Retina (tissue), 1 donor: ENCODE results near the gene SNORC.

Experiments used
- DNase-seq: peaks from one replicate; pipeline ENCODE4 v3.0.0-alpha.2; 2016

The SNORC gene

DNA sequence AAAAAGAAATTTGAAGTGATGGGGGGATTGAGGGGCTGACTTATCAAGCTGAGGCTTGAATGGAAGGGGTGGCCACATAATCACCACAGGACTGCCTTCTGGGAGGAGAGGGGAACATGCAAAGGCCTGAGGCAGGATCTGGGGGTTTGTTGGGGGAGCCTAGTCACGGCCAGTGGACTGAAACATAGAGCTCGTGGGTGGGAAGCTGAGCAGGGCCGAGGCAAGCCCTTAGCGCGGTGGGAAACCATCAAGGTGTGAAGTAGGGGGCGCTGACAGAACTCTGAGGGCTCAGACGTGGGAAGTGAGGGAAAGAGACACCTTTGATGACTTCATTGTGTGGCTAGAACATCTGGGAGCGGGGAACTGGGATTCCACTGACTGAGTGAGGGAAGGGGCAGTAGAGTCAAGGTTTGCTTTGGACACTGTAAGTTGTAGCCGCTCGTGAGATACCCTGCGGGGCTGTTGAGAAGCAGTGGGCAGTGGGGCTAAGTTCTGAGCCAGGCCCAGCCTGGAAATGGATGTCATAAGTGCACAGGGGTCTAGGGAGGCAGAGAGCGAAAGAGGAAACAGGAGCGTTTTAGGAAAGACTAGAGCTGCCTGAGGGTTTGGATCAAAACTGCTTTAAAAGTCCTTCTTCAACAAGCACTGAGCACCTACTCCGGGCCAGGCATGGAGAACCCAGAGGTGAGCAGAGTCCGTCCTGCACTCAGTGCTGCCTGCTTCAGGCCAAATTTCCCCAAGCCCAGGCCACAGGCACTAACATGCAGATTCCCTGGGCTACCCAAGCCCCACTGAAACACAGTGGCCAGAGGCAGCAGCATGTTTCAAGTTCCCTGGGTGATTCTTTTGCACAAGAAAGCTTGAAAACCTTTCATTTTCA lies 686 bp upstream of the SNORC start:
- DNase-seq = no peak

GRCh38 chr2:232870766-232871371 lies 805 bp downstream of the SNORC start:
- no peak for DNase-seq

DNA sequence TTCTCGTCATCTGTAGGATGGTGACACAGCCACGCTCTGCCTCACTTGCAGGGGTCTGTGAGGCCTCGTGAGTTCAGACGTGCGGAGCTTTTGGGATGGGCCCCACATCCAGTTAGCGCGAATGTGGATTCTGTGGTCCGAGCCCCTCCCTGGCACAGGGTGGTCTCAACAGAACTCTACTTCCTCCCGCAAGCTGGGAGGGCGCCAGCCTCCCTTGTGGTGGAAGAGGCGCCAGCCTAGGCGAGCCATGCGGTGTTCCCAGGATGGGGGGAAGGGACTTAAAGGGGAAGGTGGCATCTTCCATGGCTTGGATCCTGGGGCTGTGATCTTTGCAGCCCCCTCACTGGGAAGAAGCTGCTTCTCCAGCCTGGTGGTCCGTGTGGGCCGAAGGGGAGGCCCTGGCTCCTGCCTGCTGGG lies 1.4 kb downstream of the SNORC start:
- no peak for DNase-seq

GRCh38 chr2:232871835-232872736 lies 2.0 kb downstream of the SNORC start:
- no peak for DNase-seq

GRCh38 chr2:232872826-232873225 lies 2.8 kb downstream of the SNORC start:
- no peak for DNase-seq

GRCh38 chr2:232873292-232873908 lies 3.3 kb downstream of the SNORC start:
- DNase-seq = no peak

DNA sequence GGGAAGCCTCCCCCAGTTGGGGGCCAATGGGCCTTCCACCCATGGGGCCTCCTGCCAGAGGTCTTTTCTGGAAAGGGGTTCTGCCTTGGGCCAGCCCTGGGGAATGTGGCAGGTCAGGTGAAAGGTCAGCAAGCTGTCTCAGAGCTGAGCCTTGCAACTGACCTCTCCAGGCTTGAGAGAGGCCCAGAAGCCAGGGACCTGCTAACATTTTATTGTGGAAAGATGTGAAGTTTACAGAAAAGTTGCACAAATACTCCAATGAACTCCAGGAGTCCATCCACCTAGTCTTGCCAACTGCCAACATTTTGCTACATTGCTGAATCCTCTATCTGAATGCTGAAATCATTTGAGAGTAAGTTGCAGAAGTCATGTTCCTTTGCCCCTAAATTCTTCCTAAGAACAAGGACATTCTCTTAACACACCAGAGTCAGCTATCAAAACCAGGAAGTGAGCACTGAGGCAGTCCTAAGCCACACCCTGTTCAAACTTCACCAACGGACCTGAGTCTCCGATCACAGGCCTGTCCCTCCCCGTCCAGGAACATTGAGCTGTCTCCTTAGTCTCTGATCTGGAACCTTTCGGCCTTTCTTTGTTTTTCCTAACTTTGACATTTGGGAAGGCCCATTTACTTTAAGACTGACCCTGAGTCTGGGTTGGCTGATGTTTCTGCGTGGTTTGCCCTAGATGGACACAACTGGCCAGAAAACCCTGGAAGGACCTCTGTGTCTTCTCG lies 4.0 kb downstream of the SNORC start:
- no peak for DNase-seq

DNA sequence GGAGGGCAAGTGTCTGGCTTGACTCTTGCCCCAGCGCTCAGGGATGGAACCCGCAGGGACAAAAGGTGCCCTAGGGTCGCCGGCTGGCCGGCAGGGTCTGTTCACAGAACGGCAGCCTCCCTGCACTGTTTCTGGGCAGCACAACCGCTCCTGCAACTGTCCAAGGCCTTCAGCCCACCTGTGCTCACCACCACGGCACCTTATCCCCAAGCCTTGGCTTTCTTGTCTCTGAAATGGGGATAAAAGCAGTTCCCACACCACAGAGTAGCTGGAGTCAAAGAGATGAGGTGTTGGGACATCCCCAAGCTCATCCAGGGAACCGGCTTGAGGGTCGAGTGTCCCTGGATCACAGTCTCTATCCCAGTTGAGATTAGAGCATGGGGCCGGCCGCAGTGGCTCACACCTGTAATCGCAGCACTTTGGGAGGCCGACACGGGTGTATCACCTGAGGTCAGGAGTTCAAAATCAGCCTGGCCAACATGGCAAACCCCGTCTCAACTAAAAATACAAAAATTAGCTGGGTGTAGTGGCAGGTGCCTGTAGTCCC lies 4.7 kb downstream of the SNORC start:
- DNase-seq = no peak

DNA sequence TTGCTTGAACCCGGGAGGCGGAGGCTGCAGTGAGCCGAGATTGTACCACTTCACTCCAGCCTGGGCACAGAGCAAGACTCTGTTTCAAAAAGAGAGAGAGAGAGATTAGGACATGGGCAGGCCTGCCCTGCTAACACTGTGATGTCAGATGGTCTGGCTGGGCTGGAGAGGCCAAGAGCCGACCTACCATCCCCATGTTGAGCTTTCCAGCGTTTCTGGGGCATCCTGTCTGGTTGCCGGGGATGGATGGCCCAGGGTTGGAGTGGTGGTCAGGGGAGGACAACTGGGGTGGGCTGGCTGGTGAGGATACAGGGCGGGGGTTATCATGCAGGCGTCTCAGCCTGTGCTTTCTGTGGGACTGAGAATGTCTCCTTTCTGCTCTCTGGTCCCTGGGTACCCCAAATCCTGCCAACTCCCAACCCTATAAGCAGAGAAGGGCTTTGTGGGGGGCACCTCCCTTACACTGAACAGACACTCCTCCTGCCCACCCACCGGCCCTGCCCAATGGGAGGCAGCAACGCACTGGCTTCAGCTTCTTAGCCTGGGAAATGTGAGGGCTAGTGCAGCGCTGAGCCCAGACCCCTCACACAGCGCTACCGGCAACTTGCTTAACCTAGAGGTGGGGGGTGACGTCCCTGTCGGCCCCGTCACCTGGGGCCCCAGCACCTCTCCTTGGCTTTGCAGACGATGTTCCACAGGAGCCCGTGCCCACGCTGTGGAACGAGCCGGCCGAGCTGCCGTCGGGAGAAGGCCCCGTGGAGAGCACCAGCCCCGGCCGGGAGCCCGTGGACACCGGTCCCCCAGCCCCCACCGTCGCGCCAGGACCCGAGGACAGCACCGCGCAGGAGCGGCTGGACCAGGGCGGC lies 5.4 kb downstream of the SNORC start:
- peak; percentile 43 for DNase-seq

GRCh38 chr2:232876161-232876977 lies 6.3 kb downstream of the SNORC start:
- peak; percentile 73 for DNase-seq

DNA sequence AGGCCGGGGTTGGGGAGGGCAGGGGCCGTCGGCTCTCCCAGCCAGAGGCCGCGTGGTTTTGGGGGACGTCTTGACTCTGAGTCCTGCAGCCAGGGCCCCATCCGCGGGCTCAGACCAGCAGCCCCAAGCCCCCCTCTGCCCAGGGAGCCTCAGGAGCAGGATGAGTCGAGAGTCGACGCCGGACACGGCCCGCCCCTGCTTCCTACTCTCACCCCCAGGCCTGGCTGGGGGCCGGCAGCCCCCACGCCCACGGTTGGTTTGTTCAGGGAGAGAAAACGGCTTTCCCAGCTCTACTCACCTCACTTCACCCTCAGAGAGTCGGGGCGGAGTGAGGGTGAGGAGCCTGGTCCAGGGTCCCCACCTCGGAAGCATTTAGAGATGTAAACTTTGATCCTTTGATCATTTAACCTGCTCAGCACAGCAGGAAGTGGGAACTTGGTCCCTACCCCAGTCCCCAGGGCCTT lies 6.9 kb downstream of the SNORC start:
- DNase-seq = peak; percentile 73

- no peak for DNase-seq
Measured at GRCh38 chr2:232877940-232878511, 8.0 kb downstream of the SNORC start.

DNA sequence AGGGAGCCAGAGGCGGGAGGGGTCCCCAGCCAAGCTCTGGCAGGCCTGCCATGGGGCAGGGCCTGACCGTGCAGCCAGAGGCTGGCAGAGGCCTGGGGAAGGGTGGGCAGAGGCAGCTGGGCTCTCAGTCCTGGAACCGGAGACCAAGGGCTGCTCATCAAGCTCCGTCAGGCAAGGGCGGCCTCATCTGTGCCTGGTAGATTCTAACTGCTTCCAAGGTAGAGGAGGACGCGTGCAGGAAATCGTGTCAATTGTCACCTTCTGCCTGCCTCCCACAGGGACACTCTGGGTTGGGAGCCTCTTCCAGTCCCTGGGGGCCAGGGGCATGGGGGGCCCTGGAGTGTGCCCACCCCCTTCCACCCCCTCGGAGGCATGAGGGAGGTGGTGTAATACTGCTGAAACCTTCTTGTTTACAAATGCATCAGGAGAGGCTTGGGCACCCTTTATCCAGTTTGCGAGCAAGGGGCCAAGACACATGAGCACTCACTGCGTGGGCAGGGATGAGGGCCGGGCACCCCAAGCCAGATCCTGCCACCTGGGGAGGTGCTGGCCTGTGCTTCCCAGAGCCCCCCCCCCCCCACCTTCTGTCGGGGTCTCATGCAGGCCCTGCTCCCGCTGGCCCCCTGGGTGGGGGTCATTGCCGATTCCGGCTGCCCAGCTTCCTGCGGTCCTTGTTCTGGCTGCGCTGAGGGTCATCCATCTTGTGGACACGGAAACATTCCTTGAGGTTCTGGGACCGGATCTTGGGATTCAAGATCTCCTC lies 9.0 kb downstream of the SNORC start:
- DNase-seq = no peak

GRCh38 chr2:232879618-232880494 lies 9.8 kb downstream of the SNORC start:
- no peak for DNase-seq

GRCh38 chr2:232880764-232881351 lies 10.8 kb downstream of the SNORC start:
- DNase-seq = no peak

DNA sequence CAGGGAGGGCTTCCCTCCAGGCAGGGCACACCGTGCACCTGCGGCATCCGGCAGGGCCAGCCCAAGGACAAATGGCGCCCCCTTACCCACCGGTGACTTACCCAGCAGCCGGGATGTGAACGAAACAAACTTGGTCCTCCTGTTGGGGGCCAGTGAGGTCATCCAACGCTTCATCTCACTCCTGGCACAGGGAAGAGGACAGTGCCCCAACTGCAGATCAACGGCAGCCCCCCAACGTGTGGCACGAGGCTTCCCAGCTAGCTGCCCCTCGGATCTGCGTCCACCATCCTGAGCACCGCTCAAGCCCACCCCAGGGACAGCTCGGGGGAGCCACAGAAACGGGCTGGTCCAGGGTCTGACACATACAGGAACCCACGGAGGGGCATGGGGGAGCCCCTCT lies 12.0 kb downstream of the SNORC start:
- DNase-seq = no peak

- DNase-seq = no peak
Measured at GRCh38 chr2:232882505-232883115, 12.5 kb downstream of the SNORC start.
